T-cell (primary cell): ENCODE results near the gene BDH2. TPM values are rescaled to one million over a fixed set of nuclear protein-coding genes. Genes with fewer than 3 reads are reported as not detected.

Source experiments
- ATAC-seq, 4 experiments: fragments of 200-7000 bp in 3 of 4; fragments of 150-1000 bp in 1 of 4; cut with Tn5 transposase; replicated peaks in 1 of 4; 1 replicate in 3 of 4; 2 replicates in 1 of 4; pipeline ENCODE4 v1.10.0; 2021; ENCODE audit warnings: moderate library complexity in 3 of 4, mild to moderate bottlenecking in 2 of 4, moderate number of reproducible peaks in 1 of 4
- CTCF ChIA-PET, 2 donors: fragments of 300-600 bp; sonication (Branson Sonifier 250); formaldehyde crosslinking; loops; one replicate each; lab custom pipeline; 2022; ENCODE audit warnings: antibody characterized with exemption in 2 of 2; lab: Charles Lee
- POLR2A ChIA-PET, 2 donors: fragments of 300-600 bp; sonication (Branson Sonifier 250); formaldehyde crosslinking; loops; one replicate each; lab custom pipeline; 2022; ENCODE audit warnings: antibody characterized with exemption in 2 of 2; lab: Charles Lee
- DNase-seq, 35 experiments: peaks; one replicate each; pipeline versions ENCODE4 v3.0.0 to v3.0.0-alpha.2; 2013 to 2023
- H3K27ac ChIP-seq: one replicate; pipeline ENCODE4 v1.5.1; 2013; ENCODE audit warnings: low read length
- H3K27me3 ChIP-seq, 2 experiments: replicated peaks in 1 of 2; 1 replicate in 1 of 2; 2 replicates in 1 of 2; pipeline versions ENCODE4 v1.6.1 to v1.7.0; 2013; ENCODE audit warnings: low read length in 1 of 2, mixed read lengths in 1 of 2; ENCODE audit not compliant: control insufficient read depth in 2 of 2, insufficient read depth in 2 of 2; ENCODE audit errors: extremely low read depth in 1 of 2
- H3K36me3 ChIP-seq, 2 donors: 1 replicate in 1 of 2; 2 replicates in 1 of 2; pipeline versions ENCODE4 v1.6.1 to v1.7.0; 2013; ENCODE audit warnings: low read length in 1 of 2; ENCODE audit not compliant: control insufficient read depth in 2 of 2, insufficient read depth in 1 of 2; ENCODE audit errors: extremely low read depth in 1 of 2
- H3K4me1 ChIP-seq, 2 experiments: 1 replicate in 1 of 2; 2 replicates in 1 of 2; pipeline versions ENCODE4 v1.6.1 to v1.7.0; 2013; ENCODE audit warnings: low read length in 2 of 2, mixed read lengths in 1 of 2; ENCODE audit not compliant: insufficient read depth in 2 of 2, control insufficient read depth in 1 of 2; ENCODE audit errors: extremely low read depth in 1 of 2
- H3K4me3 ChIP-seq, 2 donors: 1 replicate in 1 of 2; 2 replicates in 1 of 2; pipeline versions ENCODE4 v1.5.1 to v1.7.0; 2013; ENCODE audit warnings: mild to moderate bottlenecking in 2 of 2, low read length in 1 of 2, moderate library complexity in 1 of 2; ENCODE audit not compliant: control insufficient read depth in 1 of 2; ENCODE audit errors: extremely low read depth in 1 of 2
- H3K9me3 ChIP-seq: 2 replicates; pipeline ENCODE4 v1.7.0; 2013
- H3K27ac Mint-ChIP-seq, 2 donors: one replicate each; pipeline ENCODE4 v1.8.0; 2020 to 2021; ENCODE audit warnings: mild to moderate bottlenecking in 2 of 2, mixed read lengths in 2 of 2
- H3K27me3 Mint-ChIP-seq, 2 donors: one replicate each; pipeline ENCODE4 v1.8.0; 2021 to 2022; ENCODE audit warnings: mixed read lengths in 2 of 2
- H3K36me3 Mint-ChIP-seq: one replicate; pipeline ENCODE4 v1.8.0; 2021; ENCODE audit warnings: mixed read lengths
- H3K4me1 Mint-ChIP-seq, 3 donors: one replicate each; pipeline ENCODE4 v1.8.0; 2020 to 2022; ENCODE audit warnings: mixed read lengths in 3 of 3, mild to moderate bottlenecking in 1 of 3
- H3K4me3 Mint-ChIP-seq, 3 donors: one replicate each; pipeline ENCODE4 v1.8.0; 2020 to 2022; ENCODE audit warnings: mild to moderate bottlenecking in 3 of 3, mixed read lengths in 3 of 3, moderate library complexity in 3 of 3
- H3K9me3 Mint-ChIP-seq, 3 donors: one replicate each; pipeline ENCODE4 v1.8.0; 2020 to 2022; ENCODE audit warnings: mixed read lengths in 3 of 3
- whole genome bisulfite sequencing: methylation state at CpG from one replicate; pipeline ENCODE4 v1.1.5; 2013; ENCODE audit warnings: missing lambda C conversion rate; ENCODE audit not compliant: insufficient coverage; 5-methylcytosine and 5-hydroxymethylcytosine counted together
- total RNA-seq, 35 experiments: library from RNA in 6 of 35; stranded (reverse) in 6 of 35; fragments of 120-200 nt in 1 of 35; gene quantifications; one replicate each; pipeline versions ENCODE4 v1.2.1 to v1.2.4 and lab custom pipeline; 2013 to 2026

Gene BDH2
- total RNA-seq (10 to 100 TPM; 11.4 to 22.6 (median 18.5) TPM), total RNA-seq (lab: John Stamatoyannopoulos, UW) (2.4 to 26.3 (median 15.0) reads per million in 29 experiments)
- total RNA-seq (2013): 29.1 TPM

DNA sequence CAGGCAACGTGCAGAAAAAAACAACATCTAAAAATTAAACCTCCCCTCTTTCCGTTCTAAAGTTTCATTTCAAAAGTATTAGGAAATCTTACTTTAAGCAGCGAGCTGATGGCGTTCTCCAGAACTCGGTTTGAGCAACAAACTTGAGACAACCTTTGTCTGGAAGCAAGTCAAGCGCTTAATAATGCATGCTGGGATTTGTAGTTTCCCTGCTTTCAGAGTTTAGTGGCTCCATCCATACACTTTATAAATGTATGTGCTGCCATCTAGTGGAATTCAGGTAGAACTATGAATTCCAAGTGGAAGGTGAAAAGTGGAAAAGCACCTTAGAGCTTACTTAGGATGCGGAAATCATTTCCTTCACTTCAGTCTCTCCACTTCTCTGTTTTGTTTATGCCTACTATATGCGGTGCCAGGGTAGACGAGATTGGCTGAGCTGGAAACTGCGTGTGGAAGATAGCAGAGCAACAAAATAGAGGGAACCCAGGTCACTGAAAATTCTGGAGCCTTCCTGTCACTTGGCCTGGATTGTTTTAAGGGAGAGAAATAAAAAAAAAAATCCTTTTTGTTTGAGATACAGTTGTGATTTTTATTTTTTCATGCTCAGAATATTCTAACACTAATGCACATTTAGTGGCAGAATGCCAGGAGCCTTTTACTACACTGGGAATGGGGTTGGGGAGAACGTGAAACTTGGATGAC is at the start of gene BDH2:
BDH2 (minus strand) TSS at position 144 of the 702 bp plus-strand sequence. CDS start 3,580 bp downstream, outside the sequence.
- peak; percentile 96 to 100 (median 98) for ATAC-seq
- peak within 1 kb of the TSS; percentile 37 for H3K27ac ChIP-seq
- H3K9me3 Mint-ChIP-seq: no peaks in the 10 kb centered on the region
- no peaks in the 10 kb centered on the region for H3K27me3 Mint-ChIP-seq
- DNase-seq: peak in 32 of 35 experiments; percentile 6 to 88 (median 39)
- ChIA-PET POLR2A (interaction anchor here (0.5 to 1.2 kb wide), 3 partner anchors 24 to 1759 kb away, joined by 3 read pairs; no protein-coding TSS in a partner anchor), CTCF (interaction anchor here (0.5 to 2.8 kb wide), 20 partner anchors 8 to 1422 kb away, joined by 3 to 16 read pairs (median 4); partner anchors contain the start of genes SLC9B1 (in 1 of the 2) and SLC9B2 (in 1 of the 2))
- H3K36me3 ChIP-seq: peaks cover 0 to 2% of the 10 kb centered on the region in 2 donors
- H3K4me1 ChIP-seq: peaks cover 10 to 12% of the 10 kb centered on the region in 2 experiments
- peak within 1 kb of the TSS; percentile 47 to 53 for H3K4me3 ChIP-seq
- H3K36me3 Mint-ChIP-seq: peaks cover 3% of the 10 kb centered on the region
- H3K4me1 Mint-ChIP-seq: peaks cover 31 to 35% (median 32%) of the 10 kb centered on the region in 3 donors
- no peaks in the 10 kb centered on the region for H3K27me3 ChIP-seq
- no peaks in the 10 kb centered on the region for H3K9me3 ChIP-seq
- peak within 1 kb of the TSS; percentile 87 for H3K27ac Mint-ChIP-seq
- WGBS: 6% methylated on average over 3 of the region's 11 CpGs
- H3K4me3 Mint-ChIP-seq: peak within 1 kb of the TSS; percentile 80 to 90 (median 82)

DNA sequence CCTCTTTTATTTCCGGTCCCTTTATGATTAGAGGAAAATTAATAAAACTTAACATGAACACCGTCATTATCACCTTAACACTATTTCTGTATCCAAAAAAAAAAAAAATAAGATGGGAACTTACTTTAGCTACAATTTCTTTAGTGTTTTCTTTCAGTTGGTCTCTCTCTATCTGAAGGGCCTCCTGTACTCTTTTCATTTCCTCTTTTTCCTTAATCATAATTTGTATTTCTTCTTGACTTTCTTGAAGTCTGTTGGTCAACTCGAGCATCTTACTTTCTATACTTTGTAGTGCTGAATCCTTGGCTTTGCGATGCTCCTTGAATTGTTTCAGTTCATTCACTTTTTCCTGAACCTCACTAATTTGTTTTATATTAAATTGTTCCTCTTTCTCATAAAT is 45.3 kb upstream of the BDH2 start:
- WGBS: no CpG with 5 or more reads among the region's 4 CpGs
- Mint-ChIP-seq H3K36me3 (peaks cover 19% of the 10 kb centered on the region), H3K27me3 (no peaks in the 10 kb centered on the region), H3K4me1 (no peaks in the 10 kb centered on the region), H3K9me3 (peaks cover 0 to 3% (median 0%) of the 10 kb centered on the region in 3 donors), H3K4me3 (no peak overlapping the region), H3K27ac (no peak overlapping the region)
- ATAC-seq (no peak), DNase-seq (no peak)
- no peaks in the 10 kb centered on the region for H3K4me1 ChIP-seq
- no peaks in the 10 kb centered on the region for H3K36me3 ChIP-seq
- H3K4me3 ChIP-seq: no peak overlapping the region
- no peaks in the 10 kb centered on the region for H3K27me3 ChIP-seq
- CTCF ChIA-PET: no interaction called here
- H3K9me3 ChIP-seq: no peaks in the 10 kb centered on the region
- POLR2A ChIA-PET: interaction anchor here in 1 of 2 donors (0.6 kb wide), 1 partner anchor 66 kb away, joined by 5 read pairs; no protein-coding TSS in a partner anchor
- no peak overlapping the region for H3K27ac ChIP-seq

DNA sequence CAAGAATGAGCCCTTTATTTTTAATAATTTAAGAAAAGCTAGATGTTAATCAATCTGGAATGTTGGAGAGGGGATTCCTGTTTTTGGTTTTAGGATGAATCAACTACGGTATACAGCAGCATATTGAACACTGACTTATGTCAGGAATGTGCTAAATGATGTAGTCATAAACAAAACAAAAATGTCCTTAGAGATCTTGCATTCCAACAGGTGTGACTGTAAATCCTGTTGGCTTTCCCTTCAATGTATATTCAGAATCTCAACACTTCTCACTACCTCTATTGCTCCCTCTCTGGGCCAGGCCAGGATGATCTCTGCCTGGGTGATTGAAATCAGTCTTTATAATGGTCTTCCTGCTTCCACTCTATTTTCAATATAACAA is 37.8 kb upstream of the BDH2 start:
- H3K36me3 ChIP-seq: no peaks in the 10 kb centered on the region
- Mint-ChIP-seq H3K9me3 (no peaks in the 10 kb centered on the region), H3K36me3 (no peaks in the 10 kb centered on the region), H3K4me3 (no peak overlapping the region), H3K27ac (no peak overlapping the region), H3K27me3 (no peaks in the 10 kb centered on the region), H3K4me1 (peaks cover 0 to 16% (median 9%) of the 10 kb centered on the region in 3 donors)
- no peak for DNase-seq
- ATAC-seq: no peak
- no peak overlapping the region for H3K27ac ChIP-seq
- ChIA-PET POLR2A (no interaction called here), CTCF (no interaction called here)
- no peak overlapping the region for H3K4me3 ChIP-seq
- H3K9me3 ChIP-seq: no peaks in the 10 kb centered on the region
- peaks cover 0 to 9% of the 10 kb centered on the region in 2 experiments for H3K4me1 ChIP-seq
- WGBS: no CpG with 5 or more reads among the region's 1 CpG
- no peaks in the 10 kb centered on the region for H3K27me3 ChIP-seq

DNA sequence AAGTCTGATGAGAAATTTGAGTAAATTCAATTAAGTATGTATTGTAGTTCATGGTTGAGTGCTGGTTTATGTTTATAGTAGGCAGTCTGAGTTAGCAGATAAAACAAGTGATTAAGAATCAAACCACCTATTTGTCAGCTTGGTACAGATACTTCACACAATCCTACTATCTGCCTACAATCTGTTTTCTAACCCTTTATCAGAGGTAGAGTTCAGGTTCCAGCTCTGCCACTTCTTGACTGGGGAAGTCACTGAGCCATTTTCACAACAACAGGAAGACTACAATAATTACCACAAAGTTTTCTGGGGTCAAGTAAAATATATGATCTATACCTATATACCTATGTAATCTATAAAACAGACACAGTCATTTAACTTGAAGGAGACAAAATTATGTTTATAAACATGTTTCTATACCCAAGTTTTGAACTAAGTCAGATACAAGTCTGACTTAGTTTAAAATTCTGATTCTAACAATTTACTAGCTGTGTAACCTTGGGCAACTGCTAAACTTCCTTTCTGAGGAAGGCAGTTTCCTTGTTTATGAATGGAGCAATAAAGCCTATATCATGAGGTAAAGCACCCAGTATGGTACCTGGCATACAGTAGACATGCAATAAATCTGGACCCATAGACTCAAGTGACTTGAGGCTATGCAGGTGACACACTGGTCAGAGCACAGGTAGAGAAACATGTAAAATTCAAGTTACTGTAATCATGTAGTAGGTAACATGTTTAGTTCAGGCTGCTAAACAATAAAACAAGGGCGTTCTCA is 37.2 kb upstream of the BDH2 start:
- Histone ChIP-seq H3K4me3 (no peak overlapping the region), H3K27ac (no peak overlapping the region), H3K4me1 (peaks cover 0 to 9% of the 10 kb centered on the region in 2 experiments), H3K9me3 (no peaks in the 10 kb centered on the region), H3K36me3 (no peaks in the 10 kb centered on the region), H3K27me3 (no peaks in the 10 kb centered on the region)
- CTCF ChIA-PET: no interaction called here
- H3K27ac Mint-ChIP-seq: peak overlapping the region; percentile 64 to 74
- H3K4me1 Mint-ChIP-seq: peaks cover 0 to 16% (median 9%) of the 10 kb centered on the region in 3 donors
- DNase-seq (no peak), ATAC-seq (peak in 3 of 4 experiments; percentile 12 to 49 (median 37))
- no peaks in the 10 kb centered on the region for H3K27me3 Mint-ChIP-seq
- WGBS: no CpG with 5 or more reads among the region's 1 CpG
- no peaks in the 10 kb centered on the region for H3K36me3 Mint-ChIP-seq
- no peak overlapping the region for H3K4me3 Mint-ChIP-seq
- no peaks in the 10 kb centered on the region for H3K9me3 Mint-ChIP-seq
- POLR2A ChIA-PET: no interaction called here

DNA sequence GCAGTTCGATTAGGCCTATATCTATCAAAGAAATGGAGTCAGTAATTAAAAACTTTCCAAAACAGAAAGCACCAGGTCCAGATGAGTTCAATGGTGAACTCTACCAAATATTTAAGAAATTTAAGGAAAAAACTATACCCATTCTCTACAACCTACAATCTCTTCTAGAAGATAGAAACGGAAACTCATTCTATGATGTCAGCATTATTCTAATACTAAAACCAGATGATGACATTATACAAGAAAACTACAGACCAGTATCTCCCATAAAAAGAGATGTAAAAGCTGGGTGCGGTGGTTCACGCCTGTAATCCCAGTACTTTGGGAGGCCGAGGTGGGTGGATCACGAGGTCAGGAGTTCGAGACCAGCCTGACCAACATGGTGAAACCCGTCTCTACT is 29.5 kb upstream of the BDH2 start:
- Histone ChIP-seq H3K4me1 (no peaks in the 10 kb centered on the region), H3K36me3 (no peaks in the 10 kb centered on the region), H3K4me3 (no peak overlapping the region), H3K27me3 (no peaks in the 10 kb centered on the region), H3K9me3 (peaks cover 2% of the 10 kb centered on the region), H3K27ac (no peak overlapping the region)
- Mint-ChIP-seq H3K9me3 (peaks cover 8 to 20% (median 9%) of the 10 kb centered on the region in 3 donors), H3K36me3 (peaks cover 10% of the 10 kb centered on the region), H3K4me3 (no peak overlapping the region), H3K27ac (no peak overlapping the region), H3K4me1 (no peaks in the 10 kb centered on the region), H3K27me3 (no peaks in the 10 kb centered on the region)
- ChIA-PET CTCF (no interaction called here), POLR2A (no interaction called here)
- no peak for ATAC-seq
- no CpG with 5 or more reads among the region's 8 CpGs for WGBS
- no peak for DNase-seq

DNA sequence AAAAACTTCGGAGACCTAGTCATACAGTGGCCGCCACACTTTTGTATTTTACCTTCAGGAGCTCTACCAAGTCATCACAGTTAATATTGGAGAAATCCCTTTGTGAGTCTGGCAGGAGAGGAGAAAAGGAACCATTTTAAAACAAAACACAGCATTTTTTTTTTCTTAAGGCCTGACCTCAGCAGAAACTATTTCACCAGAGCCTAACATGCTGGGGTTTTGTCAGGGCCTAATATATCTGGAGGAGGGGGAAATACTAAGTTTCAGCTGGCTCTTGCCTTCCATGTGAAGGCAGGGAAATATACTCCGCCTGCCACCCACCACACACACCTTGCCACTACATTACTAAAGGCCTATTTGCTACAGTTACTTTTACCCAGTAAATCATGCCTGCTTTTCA is 26.5 kb upstream of the BDH2 start:
- CTCF ChIA-PET: no interaction called here
- no peak overlapping the region for H3K4me3 Mint-ChIP-seq
- POLR2A ChIA-PET: interaction anchor here in 1 of 2 donors (0.6 to 0.8 kb wide), 2 partner anchors 721 to 1921 kb away, joined by 4 to 7 read pairs; no protein-coding TSS in a partner anchor

More for the DNA sequence above, 26.5 kb upstream of the BDH2 start:
- ATAC-seq (no peak), DNase-seq (no peak)
- Histone ChIP-seq H3K27ac (no peak overlapping the region), H3K9me3 (peaks cover 2% of the 10 kb centered on the region), H3K27me3 (no peaks in the 10 kb centered on the region), H3K4me3 (no peak overlapping the region), H3K36me3 (no peaks in the 10 kb centered on the region), H3K4me1 (no peaks in the 10 kb centered on the region)
- Mint-ChIP-seq H3K4me1 (no peaks in the 10 kb centered on the region), H3K27ac (no peak overlapping the region), H3K9me3 (peaks cover 8 to 20% (median 9%) of the 10 kb centered on the region in 3 donors), H3K27me3 (no peaks in the 10 kb centered on the region), H3K36me3 (peaks cover 10% of the 10 kb centered on the region)
- WGBS: no CpG with 5 or more reads among the region's 3 CpGs
